ENCODE data around the gene STK10.
A peak's percentile ranks its signal among the peaks of the same experiment; 100 is the strongest.
"Not testable (repeated sequence)": the region's sequence is repeated elsewhere in the genome, so short reads cannot be mapped to it uniquely, and the experiment has no call there.

The STK10 gene

DNA sequence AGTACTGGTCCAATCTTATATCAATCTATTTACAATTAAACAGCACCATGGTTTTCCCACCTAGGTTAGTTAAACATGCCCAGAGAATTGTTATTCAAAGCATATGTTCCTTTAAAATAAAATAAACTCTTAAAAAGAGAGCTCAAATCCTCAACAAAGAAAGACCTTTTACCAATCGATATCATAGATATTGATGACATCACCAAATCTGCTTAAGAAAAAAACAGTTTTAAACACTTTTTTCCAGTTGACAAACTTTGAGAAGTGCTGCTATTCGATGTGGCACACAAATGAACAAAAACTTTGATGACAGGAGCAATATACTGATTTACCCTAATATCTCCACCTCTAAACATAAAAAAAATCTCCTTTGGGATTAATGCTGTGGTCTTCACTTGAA, 21.7 kb upstream of the STK10 start:
- no peaks in the 10 kb centered on the region for H3K27me3 ChIP-seq (ENCODE audit: control insufficient read depth, insufficient read depth, low read length)
- H3K4me3 ChIP-seq (ENCODE audit: low read length), result no peak overlapping the region
- no peaks in the 10 kb centered on the region for H3K4me1 ChIP-seq (ENCODE audit: control insufficient read depth, insufficient read depth, low read length)
- no peak overlapping the region for H3K9ac ChIP-seq (ENCODE audit: low read length)
- H3K27ac ChIP-seq (ENCODE audit: low read depth, low read length), result no peak overlapping the region
- H3K36me3 ChIP-seq (ENCODE audit: control insufficient read depth, insufficient read depth, low read length), result no peaks in the 10 kb centered on the region

DNA sequence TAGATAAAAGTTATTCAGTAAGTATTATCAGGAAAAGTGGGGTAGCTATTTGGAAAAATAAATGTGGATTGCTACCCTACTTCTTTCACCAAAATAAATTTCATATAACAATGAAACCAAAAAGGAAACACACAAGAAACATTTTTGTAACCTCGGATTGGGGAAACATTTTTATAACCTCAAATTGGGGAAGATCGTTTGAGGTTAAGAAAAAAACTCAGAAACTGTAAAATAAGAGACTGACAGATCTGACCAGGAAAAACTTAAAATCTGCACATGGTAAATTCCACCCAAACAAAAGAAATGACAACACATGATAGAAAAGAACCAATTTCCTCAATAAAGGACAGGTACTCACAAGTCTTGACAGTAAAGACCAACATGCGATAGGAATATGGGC, 19.5 kb upstream of the STK10 start:
- no peaks in the 10 kb centered on the region for H3K27me3 ChIP-seq (ENCODE audit: control insufficient read depth, insufficient read depth, low read length)
- H3K27ac ChIP-seq (ENCODE audit: low read depth, low read length), result no peak overlapping the region
- H3K4me3 ChIP-seq (ENCODE audit: low read length), result no peak overlapping the region
- H3K36me3 ChIP-seq (ENCODE audit: control insufficient read depth, insufficient read depth, low read length), result no peaks in the 10 kb centered on the region
- H3K9ac ChIP-seq (ENCODE audit: low read length), result no peak overlapping the region
- no peaks in the 10 kb centered on the region for H3K4me1 ChIP-seq (ENCODE audit: control insufficient read depth, insufficient read depth, low read length)

DNA sequence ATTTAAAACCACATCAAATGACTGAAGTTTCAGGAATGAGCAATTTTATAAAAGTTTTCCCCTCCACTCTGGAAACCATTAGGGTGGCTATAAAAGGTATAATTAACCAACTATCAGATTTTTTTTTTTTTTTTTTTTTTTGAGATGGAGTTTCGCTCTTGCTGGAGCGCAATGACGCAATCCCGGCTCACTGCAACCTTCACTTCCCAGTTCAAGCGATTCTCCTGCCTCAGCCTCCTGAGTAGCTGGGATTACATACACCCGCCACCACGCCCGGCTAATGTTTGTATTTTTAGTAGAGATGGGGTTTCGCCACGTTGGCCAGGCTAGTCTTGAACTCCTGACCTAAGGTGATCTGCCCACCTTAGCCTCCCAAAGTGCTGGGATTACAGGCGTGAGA, 18.0 kb upstream of the STK10 start:
- H3K4me3 ChIP-seq (ENCODE audit: low read length); H3K36me3 ChIP-seq (ENCODE audit: control insufficient read depth, insufficient read depth, low read length); H3K27me3 ChIP-seq (ENCODE audit: control insufficient read depth, insufficient read depth, low read length); H3K9ac ChIP-seq (ENCODE audit: low read length); H3K4me1 ChIP-seq (ENCODE audit: control insufficient read depth, insufficient read depth, low read length); H3K27ac ChIP-seq (ENCODE audit: low read depth, low read length): not testable (repeated sequence)

DNA sequence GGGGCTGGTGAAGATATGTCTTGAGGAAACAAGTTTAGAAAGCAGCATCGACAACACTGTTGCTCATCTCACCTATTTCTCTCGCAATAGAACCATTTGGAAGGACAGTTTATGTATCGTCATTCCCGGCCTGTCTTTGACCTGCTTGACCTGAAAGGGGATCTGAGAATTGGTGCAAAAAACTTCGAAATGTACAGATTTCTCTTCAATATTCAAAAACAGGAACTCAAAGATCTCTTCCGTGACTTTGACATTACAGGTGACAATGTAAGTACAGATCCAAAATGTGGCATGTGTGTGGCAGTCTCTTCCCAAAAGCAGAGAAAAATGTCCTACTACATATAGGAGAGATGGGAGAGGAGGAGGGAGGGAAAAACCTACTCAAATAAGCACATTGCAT, 12.5 kb upstream of the STK10 start:
- Histone ChIP-seq H3K27ac (ENCODE audit: low read depth, low read length) (no peak overlapping the region), H3K9ac (ENCODE audit: low read length) (no peak overlapping the region)

DNA sequence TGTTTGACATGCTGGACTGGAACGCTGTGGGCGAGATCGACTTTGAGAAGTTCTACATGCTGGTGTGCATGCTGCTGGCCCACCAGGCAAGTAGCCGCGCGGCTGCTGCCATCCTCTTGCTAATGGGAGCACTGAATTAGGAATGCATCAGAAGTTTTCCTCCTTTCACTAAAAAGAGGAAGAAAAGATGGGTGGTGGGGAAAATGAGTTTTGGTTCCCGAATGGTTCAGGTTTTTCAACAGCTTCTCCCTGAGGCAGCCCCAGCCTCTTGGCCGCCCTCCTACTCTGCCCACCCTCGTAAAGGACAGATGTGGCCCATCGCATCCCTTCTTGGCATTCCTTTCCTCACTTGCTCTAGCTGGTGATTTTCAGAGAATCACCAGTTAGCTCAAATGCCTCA, 11.4 kb upstream of the STK10 start:
- Histone ChIP-seq H3K9ac (ENCODE audit: low read length) (no peak overlapping the region), H3K36me3 (ENCODE audit: control insufficient read depth, insufficient read depth, low read length) (no peaks in the 10 kb centered on the region), H3K4me1 (ENCODE audit: control insufficient read depth, insufficient read depth, low read length) (no peaks in the 10 kb centered on the region), H3K27ac (ENCODE audit: low read depth, low read length) (no peak overlapping the region), H3K4me3 (ENCODE audit: low read length) (no peak overlapping the region), H3K27me3 (ENCODE audit: control insufficient read depth, insufficient read depth, low read length) (no peaks in the 10 kb centered on the region)

More for the DNA sequence above, 12.5 kb upstream of the STK10 start:
- Histone ChIP-seq H3K4me3 (ENCODE audit: low read length) (no peak overlapping the region), H3K4me1 (ENCODE audit: control insufficient read depth, insufficient read depth, low read length) (no peaks in the 10 kb centered on the region), H3K27me3 (ENCODE audit: control insufficient read depth, insufficient read depth, low read length) (no peaks in the 10 kb centered on the region), H3K36me3 (ENCODE audit: control insufficient read depth, insufficient read depth, low read length) (no peaks in the 10 kb centered on the region)

DNA sequence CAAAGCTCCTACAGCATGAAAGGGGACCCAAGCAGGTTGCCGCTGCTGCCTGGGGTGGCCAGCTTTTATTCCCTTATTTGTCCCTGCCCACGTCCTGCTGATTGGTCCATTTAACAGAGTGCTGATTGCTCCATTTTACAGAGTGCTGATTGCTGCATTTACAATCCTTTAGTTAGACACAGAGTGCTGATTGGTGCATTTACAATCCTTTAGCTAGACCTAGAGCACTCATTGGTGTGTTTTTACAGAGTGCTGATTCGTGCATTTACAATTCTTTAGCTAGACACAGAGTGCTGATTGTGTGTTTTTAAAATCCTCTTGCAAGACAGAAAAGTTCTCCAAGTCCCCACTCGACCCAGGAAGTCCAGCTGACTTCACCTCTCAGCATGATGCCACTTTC, 9.8 kb upstream of the STK10 start:
- H3K27me3 ChIP-seq (ENCODE audit: control insufficient read depth, insufficient read depth, low read length); H3K36me3 ChIP-seq (ENCODE audit: control insufficient read depth, insufficient read depth, low read length); H3K4me1 ChIP-seq (ENCODE audit: control insufficient read depth, insufficient read depth, low read length); H3K4me3 ChIP-seq (ENCODE audit: low read length); H3K9ac ChIP-seq (ENCODE audit: low read length); H3K27ac ChIP-seq (ENCODE audit: low read depth, low read length): not testable (repeated sequence)

DNA sequence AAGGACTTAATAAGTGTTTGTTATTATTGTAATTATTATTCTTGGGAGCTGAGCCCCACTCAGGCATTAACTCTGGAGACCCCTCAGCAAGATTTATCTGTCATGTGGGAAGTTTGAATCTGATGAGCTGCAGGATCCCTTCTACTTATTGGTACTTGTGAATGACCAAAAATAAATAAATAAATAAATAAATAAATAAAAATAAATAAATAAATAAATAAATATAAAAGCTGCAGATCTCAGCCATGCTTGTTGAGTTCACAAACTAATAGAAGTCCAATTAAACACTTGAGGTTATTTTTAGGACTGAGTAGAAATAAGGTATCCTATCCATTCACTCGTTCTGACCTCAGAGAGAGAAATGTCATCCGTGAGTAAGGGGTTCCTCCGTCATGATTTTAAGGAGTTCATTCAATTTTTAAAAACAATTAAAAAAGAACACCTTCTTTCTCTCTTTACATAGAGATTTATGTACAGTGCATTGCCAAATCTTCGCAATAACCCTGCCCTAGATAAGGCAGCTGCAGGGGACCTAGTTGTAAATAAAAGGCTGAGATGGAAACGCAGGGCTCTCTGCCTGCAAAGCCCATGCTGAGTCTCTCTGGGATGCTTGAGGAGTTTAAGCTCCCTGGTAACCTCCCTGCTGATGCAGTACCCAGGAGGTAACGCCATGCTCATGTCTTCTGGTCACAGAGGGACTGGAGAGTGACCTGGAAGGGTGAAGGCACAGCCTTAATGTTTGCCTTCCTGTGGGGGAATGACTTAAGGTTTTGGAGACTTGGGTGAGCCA, 7.2 kb upstream of the STK10 start:
- Histone ChIP-seq H3K27ac (ENCODE audit: low read depth, low read length) (no peak overlapping the region), H3K27me3 (ENCODE audit: control insufficient read depth, insufficient read depth, low read length) (no peaks in the 10 kb centered on the region), H3K36me3 (ENCODE audit: control insufficient read depth, insufficient read depth, low read length) (no peaks in the 10 kb centered on the region), H3K4me3 (ENCODE audit: low read length) (no peak overlapping the region), H3K4me1 (ENCODE audit: control insufficient read depth, insufficient read depth, low read length) (no peaks in the 10 kb centered on the region), H3K9ac (ENCODE audit: low read length) (no peak overlapping the region)

DNA sequence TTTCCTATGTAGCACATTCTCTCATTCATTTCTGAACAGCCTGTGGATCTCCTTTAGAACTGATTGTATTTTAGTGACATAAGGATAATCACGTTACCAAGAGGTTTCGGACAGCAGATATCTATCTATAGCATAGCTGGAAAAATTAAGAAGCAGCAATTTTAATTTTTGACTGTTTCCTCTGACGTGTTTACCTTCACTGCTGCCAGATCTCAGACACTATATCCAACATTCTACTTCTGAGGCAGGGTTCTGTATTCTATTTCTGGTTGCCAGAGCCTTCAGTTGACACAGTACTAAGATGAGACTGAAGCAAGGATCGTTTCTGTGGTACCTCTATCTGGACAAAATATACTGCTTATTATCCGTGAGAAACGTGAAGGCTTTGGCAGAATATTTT, 5.8 kb upstream of the STK10 start, which contains the start of gene EFCAB9:
Gene EFCAB9, plus strand, starts transcription at position 301 of the 400 bp plus-strand sequence. Its CDS starts 1 bp downstream, at position 302.
- Histone ChIP-seq H3K27me3 (ENCODE audit: control insufficient read depth, insufficient read depth, low read length) (no peaks in the 10 kb centered on the region), H3K27ac (ENCODE audit: low read depth, low read length) (no peak within 1 kb of the TSS), H3K36me3 (ENCODE audit: control insufficient read depth, insufficient read depth, low read length) (no peaks in the 10 kb centered on the region), H3K9ac (ENCODE audit: low read length) (no peak within 1 kb of the TSS), H3K4me3 (ENCODE audit: low read length) (no peak within 1 kb of the TSS), H3K4me1 (ENCODE audit: control insufficient read depth, insufficient read depth, low read length) (no peaks in the 10 kb centered on the region)

DNA sequence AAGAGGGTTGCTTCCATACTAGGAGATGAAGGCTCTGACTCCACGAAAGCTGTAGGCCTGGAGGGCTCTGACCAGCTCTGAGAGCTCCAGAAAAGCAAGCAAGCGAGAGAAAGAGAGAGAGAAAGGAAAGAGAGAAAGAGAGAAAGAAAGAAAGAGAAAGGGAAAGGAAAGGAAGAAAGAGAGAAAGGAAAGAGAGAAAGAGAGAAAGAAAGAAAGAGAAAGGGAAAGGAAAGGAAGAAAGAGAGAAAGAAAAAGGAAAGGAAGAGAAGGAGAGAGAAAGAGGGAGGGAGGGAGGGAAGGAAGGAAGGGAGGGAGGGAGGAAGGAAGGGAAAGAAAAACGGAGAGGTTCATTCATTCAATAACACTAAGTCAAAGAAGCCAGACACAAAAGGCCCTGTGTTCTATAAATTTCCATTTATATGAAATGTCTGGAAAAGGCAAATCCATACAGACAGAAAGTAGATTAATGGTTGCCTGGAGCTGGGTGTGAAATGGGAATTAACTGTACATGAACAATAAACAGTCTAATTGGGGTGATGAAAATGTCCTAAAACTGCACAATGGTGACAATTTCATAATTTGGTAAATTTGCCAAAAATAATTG, 1.8 kb upstream of the STK10 start:
- peaks cover 3% of the 10 kb centered on the region for H3K4me1 ChIP-seq (ENCODE audit: control insufficient read depth, insufficient read depth, low read length)
- no peak overlapping the region for H3K9ac ChIP-seq (ENCODE audit: low read length)
- no peak overlapping the region for H3K27ac ChIP-seq (ENCODE audit: low read depth, low read length)
- H3K27me3 ChIP-seq (ENCODE audit: control insufficient read depth, insufficient read depth, low read length), result no peaks in the 10 kb centered on the region
- no peak overlapping the region for H3K4me3 ChIP-seq (ENCODE audit: low read length)
- no peaks in the 10 kb centered on the region for H3K36me3 ChIP-seq (ENCODE audit: control insufficient read depth, insufficient read depth, low read length)

DNA sequence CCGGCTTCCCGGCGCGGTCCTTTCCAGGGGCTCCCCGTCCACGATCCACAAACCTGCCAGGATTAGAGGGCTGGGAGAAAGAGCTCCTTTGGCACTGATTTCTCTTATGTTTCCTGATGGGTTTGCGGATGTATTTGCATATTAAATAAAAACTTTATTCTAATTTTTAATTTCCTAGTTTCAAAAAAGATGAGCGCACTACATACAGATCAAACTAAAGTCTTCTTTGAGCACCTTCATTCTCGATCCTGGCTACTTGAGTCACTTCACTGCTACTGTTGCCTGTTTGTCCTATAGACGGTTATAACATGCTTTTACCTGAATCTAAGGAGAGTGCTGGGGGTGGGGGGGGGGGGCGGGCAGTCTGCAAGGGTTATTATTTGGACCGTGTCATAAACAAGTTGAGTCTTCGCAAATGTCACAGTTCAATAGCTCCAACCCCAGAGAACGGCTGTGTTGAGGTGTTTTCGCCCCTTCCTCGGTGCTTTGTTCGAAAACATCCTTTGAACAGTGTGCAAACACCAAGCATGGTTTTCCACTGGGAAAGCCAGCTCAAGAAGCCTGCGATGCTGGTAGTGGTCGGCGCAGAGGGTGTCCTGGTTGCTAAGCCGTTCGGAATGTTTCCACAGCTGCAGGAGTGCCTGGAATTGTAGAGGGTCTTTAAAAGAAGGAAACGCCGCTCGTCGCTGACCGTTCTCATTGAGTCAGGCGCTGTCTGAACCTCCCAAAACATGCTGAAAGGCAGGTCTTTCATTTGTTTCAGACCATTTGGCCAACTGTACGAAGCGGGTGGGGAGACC, 1.1 kb upstream of the STK10 start:
- Histone ChIP-seq H3K27ac (ENCODE audit: low read depth, low read length) (no peak overlapping the region), H3K4me3 (ENCODE audit: low read length) (peak overlapping the region; percentile 81)

DNA sequence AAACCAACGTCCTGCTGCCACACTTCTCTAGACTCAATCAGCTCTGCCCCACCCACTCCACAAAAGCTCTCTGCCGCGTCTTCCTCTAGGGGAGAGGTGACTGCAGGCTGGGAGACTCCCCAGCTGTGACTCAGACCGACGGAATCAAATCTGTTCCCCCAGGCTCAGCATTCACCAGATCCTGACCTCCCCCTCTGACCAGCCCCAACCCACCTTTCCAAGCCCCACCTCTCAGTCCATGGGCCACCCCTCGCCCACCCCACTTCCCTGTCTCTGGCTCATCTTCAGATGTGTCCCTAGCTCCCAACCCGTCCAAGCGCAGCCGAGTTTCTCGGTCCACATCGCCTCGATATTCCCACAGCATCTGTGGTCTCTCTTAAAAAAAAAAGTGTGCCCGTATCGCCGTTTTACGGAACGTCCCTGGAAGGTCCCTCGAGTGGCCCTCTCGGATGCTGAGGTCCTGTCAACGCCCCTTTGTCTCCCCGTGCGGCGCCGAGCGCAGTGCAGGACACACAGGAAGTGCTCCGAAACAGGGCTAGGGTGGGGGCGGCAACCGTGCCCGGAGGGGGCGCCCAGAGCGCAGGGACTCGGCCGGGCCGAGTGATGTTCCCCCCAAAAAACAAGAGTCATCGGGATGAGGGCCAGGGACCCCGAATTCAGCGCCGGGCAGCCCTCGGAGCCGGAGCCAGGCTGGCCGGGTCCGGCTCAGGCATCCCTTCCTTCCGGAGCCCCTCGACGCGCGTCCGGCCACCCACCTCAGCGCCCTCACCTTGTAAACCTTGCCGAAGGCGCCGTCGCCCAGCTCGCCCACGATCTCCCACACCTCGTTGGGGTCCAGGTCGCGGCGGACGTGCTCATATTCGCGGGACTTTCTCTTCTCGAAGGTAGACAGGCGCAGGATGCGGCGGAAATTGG, 649 bp downstream of the STK10 start:
- Histone ChIP-seq H3K27ac (ENCODE audit: low read depth, low read length) (peak overlapping the region; percentile 83), H3K9ac (ENCODE audit: low read length) (peak overlapping the region; percentile 69), H3K4me1 (ENCODE audit: control insufficient read depth, insufficient read depth, low read length) (peaks cover 3% of the 10 kb centered on the region), H3K27me3 (ENCODE audit: control insufficient read depth, insufficient read depth, low read length) (no peaks in the 10 kb centered on the region), H3K36me3 (ENCODE audit: control insufficient read depth, insufficient read depth, low read length) (no peaks in the 10 kb centered on the region), H3K4me3 (ENCODE audit: low read length) (peak overlapping the region; percentile 81)

More for the DNA sequence above, 1.1 kb upstream of the STK10 start:
- H3K4me1 ChIP-seq (ENCODE audit: control insufficient read depth, insufficient read depth, low read length), result peaks cover 3% of the 10 kb centered on the region
- no peaks in the 10 kb centered on the region for H3K27me3 ChIP-seq (ENCODE audit: control insufficient read depth, insufficient read depth, low read length)
- no peak overlapping the region for H3K9ac ChIP-seq (ENCODE audit: low read length)
- H3K36me3 ChIP-seq (ENCODE audit: control insufficient read depth, insufficient read depth, low read length), result no peaks in the 10 kb centered on the region

Measured in rectal smooth muscle tissue (tissue), 1 donor.